HG03139 (cell line): ENCODE measurements around the gene ACBD5.
"Not testable (repeated sequence)": the region's sequence is repeated elsewhere in the genome, so short reads cannot be mapped to it uniquely, and the experiment has no call there.

Experiments
- ATAC-seq: cut with Tn5 transposase; IDR thresholded peaks from one replicate; pipeline ENCODE4 v1.9.1; 2021; ENCODE audit not compliant: unreplicated experiment

ACBD5 gene

GRCh38 chr10:27240212-27241009 is at the start of gene ACBD5:
Gene ACBD5, minus strand, starts transcription at chr10:27240797. Its CDS starts 109 bp downstream, at chr10:27240688.
- ATAC-seq: peak; percentile 34

GRCh38 chr10:27285093-27285492 is 44.5 kb upstream of the ACBD5 start:
- ATAC-seq: no peak

- ATAC-seq: no peak
Observed at GRCh38 chr10:27276581-27276980, 36.0 kb upstream of the ACBD5 start.

GRCh38 chr10:27266025-27266424 is 25.4 kb upstream of the ACBD5 start:
- not testable (repeated sequence) for ATAC-seq

- ATAC-seq: not testable (repeated sequence)
Observed at GRCh38 chr10:27262788-27263187, 22.2 kb upstream of the ACBD5 start.

- peak; percentile 62 for ATAC-seq
Observed at GRCh38 chr10:27258838-27259812, 18.5 kb upstream of the ACBD5 start.

GRCh38 chr10:27258492-27258837 is 17.9 kb upstream of the ACBD5 start:
- no peak for ATAC-seq

GRCh38 chr10:27256299-27257189 is 15.9 kb upstream of the ACBD5 start:
- ATAC-seq: no peak

- no peak for ATAC-seq
Observed at GRCh38 chr10:27253576-27253975, 13.0 kb upstream of the ACBD5 start.

GRCh38 chr10:27252267-27253000 is 11.8 kb upstream of the ACBD5 start:
- ATAC-seq: peak; percentile 99

- ATAC-seq: no peak
Observed at GRCh38 chr10:27251554-27251953, 11.0 kb upstream of the ACBD5 start.

- no peak for ATAC-seq
Observed at GRCh38 chr10:27248215-27248614, 7.6 kb upstream of the ACBD5 start.

GRCh38 chr10:27247441-27247840 is 6.8 kb upstream of the ACBD5 start:
- ATAC-seq: no peak

- no peak for ATAC-seq
Observed at GRCh38 chr10:27247006-27247405, 6.4 kb upstream of the ACBD5 start.

GRCh38 chr10:27245836-27246235 is 5.2 kb upstream of the ACBD5 start:
- ATAC-seq: no peak

GRCh38 chr10:27244976-27245375 is 4.4 kb upstream of the ACBD5 start:
- ATAC-seq: no peak

- peak; percentile 39 for ATAC-seq
Observed at GRCh38 chr10:27242951-27243551, 2.5 kb upstream of the ACBD5 start.

GRCh38 chr10:27242473-27242950 is 1.9 kb upstream of the ACBD5 start:
- ATAC-seq: no peak

- ATAC-seq: peak; percentile 63
Observed at GRCh38 chr10:27241652-27242472, 1.3 kb upstream of the ACBD5 start.
